ENCODE measurements around the gene TEKT1.

TEKT1 gene

GRCh38 chr17:6757747-6758146 is 73.8 kb downstream of the TEKT1 start:
- DNase-seq (ENCODE audit: low read depth): no peak

GRCh38 chr17:6756425-6757031 is 75.0 kb downstream of the TEKT1 start:
- DNase-seq (ENCODE audit: low read depth): no peak

GRCh38 chr17:6755731-6756184 is 75.8 kb downstream of the TEKT1 start, which contains the start of gene XAF1:
Gene XAF1, plus strand, starts transcription at chr17:6756046. Its CDS starts 33 bp downstream, at chr17:6756079.
- no peak for DNase-seq (ENCODE audit: low read depth)

GRCh38 chr17:6755281-6755680 is 76.2 kb downstream of the TEKT1 start:
- DNase-seq (ENCODE audit: low read depth): no peak

GRCh38 chr17:6753546-6753945 is 78.0 kb downstream of the TEKT1 start:
- DNase-seq (ENCODE audit: low read depth): no peak

- DNase-seq (ENCODE audit: low read depth): no peak
Measured at GRCh38 chr17:6753006-6753445, 78.5 kb downstream of the TEKT1 start.

GRCh38 chr17:6752068-6752909 is 79.2 kb downstream of the TEKT1 start:
- DNase-seq (ENCODE audit: low read depth): no peak

- DNase-seq (ENCODE audit: low read depth): no peak
Measured at GRCh38 chr17:6749519-6749918, 82.0 kb downstream of the TEKT1 start.

GRCh38 chr17:6748617-6749016 is 82.9 kb downstream of the TEKT1 start:
- no peak for DNase-seq (ENCODE audit: low read depth)

Data from stimulated activated CD8-positive, alpha-beta memory T cell treated with anti-CD3 and anti-CD28 coated beads, Interleukin-7, amount 100 ng/mL, for 24 hours (primary cell).